Gastrocnemius medialis (tissue), 4 donors: Measurements from ENCODE around the gene DGKG.

ENCODE experiments used
- CTCF ChIP-seq, 5 experiments: fragments of 450-650 bp in 3 of 5; fragments of 200-600 bp in 2 of 5; sonication (generic) in 2 of 5; IDR thresholded peaks in 4 of 5; conservative IDR thresholded peaks in 1 of 5; 1 replicate in 4 of 5; 2 replicates in 1 of 5; pipeline ENCODE4 v1.5.1; 2016 to 2019; ENCODE audit warnings: antibody characterized with exemption in 5 of 5, mild to moderate bottlenecking in 3 of 5, moderate library complexity in 3 of 5
- POLR2A ChIP-seq, 2 donors: fragments of 450-650 bp; IDR thresholded peaks; one replicate each; pipeline ENCODE4 v1.6.1; 2017; ENCODE audit warnings: antibody characterized with exemption in 2 of 2, mild to moderate bottlenecking in 2 of 2, moderate library complexity in 2 of 2

GRCh38 chr3:186241910-186242821 lies 119.9 kb downstream of the DGKG start:
- peak in 1 of 2 donors; percentile 21 for TF ChIP-seq POLR2A (IDR thresholded peaks at IDR 0.05)
- peak; percentile 54 to 71 (median 62) for TF ChIP-seq CTCF (IDR thresholded peaks at IDR 0.05 in 4 of 5, conservative IDR thresholded peaks at IDR 0.05 in 1 of 5)
